GM21381 (cell line): ENCODE data around the gene SLC25A22.

Experiments
- ATAC-seq: cut with Tn5 transposase; IDR thresholded peaks from one replicate; pipeline ENCODE4 v1.9.1; 2021; ENCODE audit warnings: mild to moderate bottlenecking, moderate library complexity; ENCODE audit not compliant: unreplicated experiment

The SLC25A22 gene

GRCh38 chr11:834371-835316 is 36.6 kb upstream of the SLC25A22 start:
- ATAC-seq = no peak

- no peak for ATAC-seq
These were observed 35.8 kb upstream of the SLC25A22 start for GRCh38 chr11:833849-834311.

DNA sequence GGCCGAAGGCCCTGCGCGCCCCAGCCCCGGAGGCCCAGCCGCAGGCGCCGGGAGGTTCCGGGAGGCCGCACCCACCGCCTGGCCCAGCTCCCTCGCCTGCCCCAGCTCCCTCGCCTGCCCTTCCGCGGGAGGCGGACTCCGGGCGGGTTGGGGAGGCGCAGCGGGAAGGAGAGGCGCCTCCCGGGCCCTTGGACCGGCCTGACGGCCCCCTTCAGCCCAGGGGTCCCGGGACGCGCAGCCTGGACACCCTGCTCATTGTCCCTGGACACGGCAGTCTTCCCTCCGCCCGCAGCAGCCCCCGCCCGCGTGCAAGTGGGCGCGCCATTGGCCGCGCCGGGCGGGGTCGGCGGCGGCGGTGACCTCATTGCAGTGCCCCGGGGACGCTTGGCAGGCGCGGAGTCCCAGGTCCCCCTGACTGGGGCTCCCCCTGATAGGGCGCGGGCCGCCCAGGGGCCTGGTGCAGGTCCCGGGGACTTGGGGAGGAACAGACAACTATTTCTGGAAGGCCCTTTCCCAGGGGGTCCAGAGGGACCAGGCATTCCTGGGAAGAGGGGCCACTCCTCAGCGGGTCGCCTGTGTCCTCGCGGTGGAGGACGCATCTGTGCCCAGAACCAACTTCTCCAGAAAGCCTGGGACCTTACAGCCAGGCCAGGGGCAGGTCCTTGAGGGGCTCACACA is 35.2 kb upstream of the SLC25A22 start:
- peak; percentile 24 for ATAC-seq

DNA sequence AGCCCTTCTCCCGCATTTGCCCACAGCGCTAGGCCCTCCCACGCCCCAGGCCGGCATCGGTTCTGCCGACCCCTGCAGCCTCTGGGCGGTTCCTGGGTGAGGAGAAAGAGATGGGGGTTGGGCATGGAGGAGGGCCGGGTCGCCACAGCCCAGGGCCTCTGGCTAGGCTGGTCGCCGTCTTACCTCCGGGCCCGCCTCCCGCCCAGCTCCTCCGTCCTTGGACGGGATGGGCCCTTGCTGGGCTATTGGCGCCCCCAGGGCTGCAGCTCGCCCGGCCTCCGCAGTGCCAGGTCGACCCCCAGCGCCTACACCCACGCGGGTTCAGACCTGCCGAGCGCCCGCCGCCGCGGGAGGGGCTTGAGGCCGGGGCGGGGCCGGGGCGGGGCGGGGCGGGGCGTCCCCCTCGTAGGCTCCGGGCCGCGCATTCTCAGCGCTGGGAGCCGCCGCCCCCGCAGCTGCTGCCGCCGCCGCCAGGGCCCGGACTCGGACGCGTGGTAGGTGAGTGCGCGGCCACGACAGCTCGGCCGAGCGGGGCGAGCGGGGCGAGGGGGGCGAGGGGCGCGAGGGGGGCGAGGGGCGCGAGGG is 34.5 kb upstream of the SLC25A22 start, which contains the start of gene CD151:
Gene CD151, plus strand, starts transcription at position 424 of the 585 bp plus-strand sequence. CDS start 3,118 bp downstream, outside the sequence.
- peak; percentile 34 for ATAC-seq

- no peak for ATAC-seq
These were observed 34.0 kb upstream of the SLC25A22 start for GRCh38 chr11:831961-832528.

GRCh38 chr11:831118-831864 is 33.2 kb upstream of the SLC25A22 start:
- no peak for ATAC-seq

- ATAC-seq = no peak
These were observed 32.4 kb upstream of the SLC25A22 start for GRCh38 chr11:830295-831117.

- ATAC-seq = no peak
These were observed 31.8 kb upstream of the SLC25A22 start for GRCh38 chr11:829847-830294.

GRCh38 chr11:829176-829846 is 31.2 kb upstream of the SLC25A22 start:
- ATAC-seq = no peak

- ATAC-seq = no peak
These were observed 30.6 kb upstream of the SLC25A22 start for GRCh38 chr11:828506-829175.

DNA sequence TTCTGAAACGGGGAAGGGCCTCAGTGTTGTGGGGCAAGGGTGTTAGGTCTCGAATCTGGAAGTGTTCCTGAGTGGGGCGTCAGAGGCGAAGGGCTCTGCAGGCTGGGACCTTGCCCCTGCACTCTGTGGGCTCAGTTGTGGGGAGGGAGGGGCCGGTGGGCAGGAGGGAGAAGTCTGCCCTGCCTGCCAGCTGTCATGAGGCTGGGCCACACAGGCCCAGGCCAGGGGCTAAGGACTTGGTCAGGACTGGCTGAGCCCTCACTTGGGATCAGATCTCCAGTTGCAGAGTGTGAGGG is 29.8 kb upstream of the SLC25A22 start, which contains the start of gene CRACR2B:
Gene CRACR2B, plus strand, starts transcription at position 23 of the 296 bp plus-strand sequence. CDS start 689 bp downstream, outside the sequence.
- no peak for ATAC-seq

DNA sequence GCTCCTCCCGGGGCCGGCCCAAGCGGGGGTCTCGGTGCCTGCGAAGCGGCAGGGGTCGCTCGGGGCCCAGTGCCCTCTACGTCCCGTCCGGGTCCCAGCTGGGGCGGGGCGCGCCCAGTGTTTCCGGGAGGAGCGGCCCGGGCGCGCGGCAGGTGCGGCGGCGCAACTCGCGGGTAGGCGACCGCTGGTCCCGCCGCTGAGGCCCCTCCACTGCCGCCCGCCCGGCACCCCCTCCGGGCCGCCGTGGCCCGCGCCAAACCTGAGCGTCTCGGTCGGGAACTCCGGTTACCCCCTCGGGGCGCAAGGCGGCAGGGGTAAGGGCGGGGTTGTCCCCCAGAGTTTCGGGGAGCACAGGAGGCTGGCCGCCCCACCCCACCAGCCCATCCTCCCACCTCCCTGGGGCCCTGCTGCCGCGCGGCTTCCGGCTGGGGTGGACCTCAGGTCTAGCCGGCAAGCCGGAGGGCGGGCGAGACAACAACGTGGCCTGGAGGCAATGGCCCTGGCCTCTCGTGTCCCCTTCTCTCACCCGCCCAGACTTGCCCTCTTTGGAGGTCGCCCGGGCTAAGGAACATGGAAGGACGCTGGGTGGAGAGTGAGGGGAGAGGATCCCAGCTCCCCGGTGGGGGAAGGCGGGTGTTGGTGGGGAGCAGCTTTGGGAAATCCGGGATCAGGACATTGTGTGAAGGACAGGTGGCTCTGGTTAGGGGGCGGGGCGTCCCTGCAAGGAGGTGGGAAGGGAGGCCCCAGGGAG is 29.2 kb upstream of the SLC25A22 start:
- peak; percentile 47 for ATAC-seq

DNA sequence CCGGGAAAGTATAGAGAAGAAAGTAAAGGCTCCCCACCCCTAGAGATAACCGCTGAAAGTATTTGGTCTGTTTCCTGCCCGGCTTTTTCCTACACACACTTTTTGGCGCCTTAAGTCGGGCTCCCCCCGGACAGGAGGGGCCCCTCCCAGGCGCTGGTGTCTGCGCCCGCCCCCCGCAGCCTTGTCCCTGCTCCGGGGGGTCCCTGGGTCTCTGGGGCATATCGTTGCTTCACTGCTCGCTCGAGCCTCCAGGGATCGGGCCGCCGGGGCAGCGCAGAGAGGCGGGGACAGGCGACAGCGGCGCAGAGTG is 28.7 kb upstream of the SLC25A22 start:
- peak; percentile 2 for ATAC-seq

GRCh38 chr11:826227-826621 is 28.1 kb upstream of the SLC25A22 start:
- ATAC-seq = no peak

GRCh38 chr11:825366-826226 is 27.5 kb upstream of the SLC25A22 start:
- no peak for ATAC-seq

GRCh38 chr11:824942-825341 is 26.9 kb upstream of the SLC25A22 start:
- no peak for ATAC-seq

GRCh38 chr11:824292-824880 is 26.3 kb upstream of the SLC25A22 start:
- ATAC-seq = no peak
